Naive thymus-derived CD4-positive, alpha-beta T cell (primary cell): Measurements from ENCODE around the gene SEMA4C. TPM values are rescaled to one million over a fixed set of nuclear protein-coding genes. Genes with fewer than 3 reads are reported as not detected.

ENCODE experiments used
- polyA plus RNA-seq, 2 donors: library from polyadenylated mRNA; unstranded; fragments of 300-500 nt; fragmentation: Illumina TruSeq; gene quantifications; one replicate each; pipeline ENCODE4 v1.2.3, GENCODE V29; 2021
- total RNA-seq, 6 experiments: library from RNA in 5 of 6; stranded (reverse) in 5 of 6; gene quantifications; 1 replicate in 5 of 6; 2 replicates in 1 of 6; pipeline ENCODE4 v1.2.3 and lab custom pipeline; 2021 to 2026

SEMA4C gene
- total and polyA plus RNA-seq, 7 experiments from 2014 or later: 3.1 to 74.7 (median 34.4) TPM

Other genes starting within 250 kb of the SEMA4C start
- 10 to 100 TPM; 54.0 to 65.0 (median 55.9) TPM for gene KANSL3, start 231.8 kb downstream of the SEMA4C start, total RNA-seq
- gene KANSL3, start 231.8 kb downstream of the SEMA4C start, polyA plus RNA-seq: 10 to 100 TPM; 13.5 to 22.7 TPM
- not detected for gene FER1L5, start 227.3 kb downstream of the SEMA4C start, total RNA-seq
- under 1 TPM in 1 of 2 donors, not detected in 1; 0.02 TPM for gene FER1L5, start 227.3 kb downstream of the SEMA4C start, polyA plus RNA-seq
- gene LMAN2L, start 130.0 kb downstream of the SEMA4C start, total RNA-seq: 10 to 100 TPM in 2 of 5 experiments, 1 to 10 TPM in 3; 5.0 to 10.9 (median 9.2) TPM
- 10 to 100 TPM; 16.8 to 28.4 TPM for gene LMAN2L, start 130.0 kb downstream of the SEMA4C start, polyA plus RNA-seq
- 1 to 10 TPM; 4.6 to 9.5 (median 5.5) TPM for gene CNNM4, start 109.2 kb downstream of the SEMA4C start, total RNA-seq
- 1 to 10 TPM; 1.4 to 2.0 TPM for gene CNNM4, start 109.2 kb downstream of the SEMA4C start, polyA plus RNA-seq
- 10 to 100 TPM; 32.1 to 51.5 (median 44.6) TPM for gene CNNM3, start 53.8 kb downstream of the SEMA4C start, total RNA-seq
- gene CNNM3, start 53.8 kb downstream of the SEMA4C start, polyA plus RNA-seq: 1 to 10 TPM; 4.0 to 5.8 TPM
- gene ANKRD23, start 26.1 kb downstream of the SEMA4C start, total RNA-seq: 10 to 100 TPM in 4 of 5 experiments, 1 to 10 TPM in 1; 9.4 to 19.8 (median 17.8) TPM
- under 1 TPM; 0.64 to 0.87 TPM for gene ANKRD23, start 26.1 kb downstream of the SEMA4C start, polyA plus RNA-seq
- 10 to 100 TPM; 12.0 to 38.4 (median 16.4) TPM for gene ANKRD39, start 12.1 kb downstream of the SEMA4C start, total RNA-seq
- gene ANKRD39, start 12.1 kb downstream of the SEMA4C start, polyA plus RNA-seq: 10 to 100 TPM; 15.6 to 19.9 TPM
- 1 to 10 TPM in 2 of 5 experiments, under 1 TPM in 2, not detected in 1; 0.97 to 2.1 (median 1.1) TPM for gene FAM178B, start 116.5 kb upstream of the SEMA4C start, total RNA-seq
- under 1 TPM; 0.49 to 0.97 TPM for gene FAM178B, start 116.5 kb upstream of the SEMA4C start, polyA plus RNA-seq
- 10 to 100 TPM; 11.5 to 24.8 (median 14.8) TPM for gene FAHD2B, start 224.8 kb upstream of the SEMA4C start, total RNA-seq
- 10 to 100 TPM; 12.8 to 14.6 TPM for gene FAHD2B, start 224.8 kb upstream of the SEMA4C start, polyA plus RNA-seq
- gene ANKRD36, start 243.1 kb upstream of the SEMA4C start, total RNA-seq: 10 to 100 TPM; 51.5 to 76.3 (median 58.0) TPM
- 10 to 100 TPM in 1 of 2 donors, 1 to 10 TPM in 1; 6.9 to 11.4 TPM for gene ANKRD36, start 243.1 kb upstream of the SEMA4C start, polyA plus RNA-seq